Activated CD4-positive, alpha-beta T cell treated with anti-CD3 and anti-CD28 coated beads, Interleukin-2, amount 50 U/mL, for 48 hours (primary cell): ENCODE data around the gene CPA4.
A peak's percentile ranks its signal among the peaks of the same experiment; 100 is the strongest.

Experiments used
- DNase-seq, 2 experiments: peaks; one replicate each; pipeline ENCODE4 v3.0.0-alpha.2; 2020

CPA4 gene

GRCh38 chr7:130275826-130276297, 17.1 kb upstream of the CPA4 start:
- no peak for DNase-seq

GRCh38 chr7:130276796-130277762, 15.9 kb upstream of the CPA4 start:
- DNase-seq = peak; percentile 55 to 72

GRCh38 chr7:130277763-130278643, 15.0 kb upstream of the CPA4 start:
- no peak for DNase-seq

- no peak for DNase-seq
These were observed 14.1 kb upstream of the CPA4 start for GRCh38 chr7:130278860-130279259.

- no peak for DNase-seq
These were observed 13.7 kb upstream of the CPA4 start for GRCh38 chr7:130279286-130279685.

GRCh38 chr7:130279906-130280305, 13.1 kb upstream of the CPA4 start:
- DNase-seq = no peak

GRCh38 chr7:130281260-130281659, 11.7 kb upstream of the CPA4 start:
- no peak for DNase-seq

GRCh38 chr7:130286881-130287280, 6.1 kb upstream of the CPA4 start:
- DNase-seq = no peak

GRCh38 chr7:130288168-130288567, 4.8 kb upstream of the CPA4 start:
- DNase-seq = no peak

- no peak for DNase-seq
These were observed 4.1 kb upstream of the CPA4 start for GRCh38 chr7:130288829-130289228.

- DNase-seq = no peak
These were observed 3.5 kb upstream of the CPA4 start for GRCh38 chr7:130289478-130289877.

GRCh38 chr7:130290745-130291144, 2.2 kb upstream of the CPA4 start:
- no peak for DNase-seq

GRCh38 chr7:130293521-130293920, 560 bp downstream of the CPA4 start:
- no peak for DNase-seq

GRCh38 chr7:130294314-130294713, 1.4 kb downstream of the CPA4 start:
- no peak for DNase-seq

- DNase-seq = no peak
These were observed 3.4 kb downstream of the CPA4 start for GRCh38 chr7:130296221-130296951.

GRCh38 chr7:130297628-130298543, 4.9 kb downstream of the CPA4 start:
- DNase-seq = no peak

GRCh38 chr7:130298544-130299326, 5.8 kb downstream of the CPA4 start:
- DNase-seq = no peak

- DNase-seq = no peak
These were observed 6.9 kb downstream of the CPA4 start for GRCh38 chr7:130299866-130300265.

- no peak for DNase-seq
These were observed 8.6 kb downstream of the CPA4 start for GRCh38 chr7:130301501-130302020.

- DNase-seq = no peak
These were observed 9.7 kb downstream of the CPA4 start for GRCh38 chr7:130302649-130303048.

- no peak for DNase-seq
These were observed 10.2 kb downstream of the CPA4 start for GRCh38 chr7:130303127-130303526.
